ENCODE measurements around the gene BST2. TPM values are rescaled to one million over a fixed set of nuclear protein-coding genes. Genes with fewer than 3 reads are reported as not detected.
"Not testable (repeated sequence)": the region's sequence is repeated elsewhere in the genome, so short reads cannot be mapped to it uniquely, and the experiment has no call there.

BST2 gene
- total RNA-seq, 4 donors from 2014 or later = 4.1 to 66.8 (median 31.0) TPM

- peaks cover 0 to 14% (median 0%) of the 10 kb centered on the region in 3 donors for H3K4me1 ChIP-seq
- H3K27ac ChIP-seq = peak overlapping the region in 2 of 4 donors; percentile 25 to 52
These were observed 35.3 kb downstream of the BST2 start for GRCh38 chr19:17370026-17370587.

DNA sequence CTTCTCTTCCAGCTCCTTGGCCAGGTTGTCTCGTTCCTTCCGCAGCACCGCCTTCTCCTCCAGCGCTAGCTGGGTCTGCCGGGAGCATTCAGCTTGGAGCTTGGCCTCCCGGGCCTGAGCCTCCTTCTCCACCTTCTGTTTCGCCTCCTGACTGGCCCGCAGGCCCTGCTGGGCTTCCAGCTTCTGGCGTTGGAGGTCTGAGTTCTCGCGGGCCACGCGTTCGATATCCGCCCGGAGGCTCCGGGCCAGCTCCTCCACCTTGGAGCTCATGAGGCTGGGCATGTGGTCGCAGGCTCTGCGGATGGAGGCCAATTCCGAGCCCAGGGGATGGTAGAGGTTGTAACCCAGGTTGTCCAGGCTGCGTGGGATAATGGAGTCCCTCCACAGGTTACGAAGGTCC, 40.1 kb downstream of the BST2 start:
- no peaks in the 10 kb centered on the region for H3K9me3 ChIP-seq
- H3K36me3 ChIP-seq = no peaks in the 10 kb centered on the region
- WGBS, 2 donors = 90 to 97% methylated on average over 11 to 12 of the region's 22 CpGs
- H3K27me3 ChIP-seq = peaks cover 0 to 6% (median 0%) of the 10 kb centered on the region in 4 donors
- H3K4me3 ChIP-seq = no peak overlapping the region
- no peak for DNase-seq
- no peak overlapping the region for H3K27ac ChIP-seq
- intact Hi-C loops (cut with DNase I) = no loop called here
- no peak for TF ChIP-seq POLR2A (IDR thresholded peaks at IDR 0.05)
- TF ChIP-seq CTCF (IDR thresholded peaks at IDR 0.05) = no peak
- peaks cover 0 to 12% (median 0%) of the 10 kb centered on the region in 3 donors for H3K4me1 ChIP-seq

More at GRCh38 chr19:17370026-17370587, 35.3 kb downstream of the BST2 start:
- Histone ChIP-seq H3K36me3 (no peaks in the 10 kb centered on the region), H3K27me3 (peaks cover 0 to 6% (median 0%) of the 10 kb centered on the region in 4 donors), H3K9me3 (no peaks in the 10 kb centered on the region), H3K4me3 (no peak overlapping the region)
- TF ChIP-seq POLR2A (IDR thresholded peaks at IDR 0.05) = no peak
- no peak for TF ChIP-seq CTCF (IDR thresholded peaks at IDR 0.05)
- intact Hi-C loops (cut with DNase I) = no loop called here
- DNase-seq = no peak
- WGBS, 2 donors = 14 to 21% methylated on average over 8 of the region's 8 CpGs

DNA sequence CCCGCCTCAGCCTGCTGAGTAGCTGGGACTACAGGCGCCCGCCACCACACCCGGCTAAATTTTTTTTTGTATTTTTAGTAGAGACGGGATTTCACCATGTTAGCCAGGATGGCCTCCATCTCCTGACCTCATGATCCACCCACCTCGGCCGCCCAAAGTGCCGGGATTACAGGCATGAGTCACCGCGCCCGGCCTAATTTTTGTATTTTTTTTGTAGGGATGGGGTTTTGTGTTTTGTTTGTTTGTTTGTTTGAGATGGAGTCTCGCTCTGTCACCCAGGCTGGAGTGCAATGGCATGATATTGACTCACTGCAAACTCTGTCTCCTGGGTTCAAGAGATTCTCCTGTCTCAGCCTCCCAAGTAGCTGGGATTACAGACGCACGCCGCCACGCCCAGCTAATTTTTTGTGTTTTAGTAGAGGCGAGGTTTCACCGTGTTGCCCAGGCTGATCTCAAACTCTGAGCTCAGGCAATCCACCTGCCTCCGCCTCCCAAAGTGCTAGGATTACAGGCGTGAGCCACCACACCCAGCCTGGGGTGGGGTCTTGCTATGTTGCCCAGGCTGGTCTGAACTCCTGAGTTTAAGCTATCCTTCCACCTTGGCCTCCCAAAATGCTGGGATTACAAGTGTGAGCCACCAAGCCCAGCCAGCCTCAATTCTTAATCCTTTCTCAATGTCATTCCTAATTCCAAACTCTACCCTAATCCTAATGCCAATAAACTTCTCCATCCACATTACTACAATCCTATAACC, 41.4 kb downstream of the BST2 start:
- H3K4me1 ChIP-seq; H3K9me3 ChIP-seq; H3K27me3 ChIP-seq; H3K27ac ChIP-seq; intact Hi-C loops (cut with DNase I); DNase-seq; H3K36me3 ChIP-seq; H3K4me3 ChIP-seq: not testable (repeated sequence)
- WGBS, 2 donors = 73 to 81% methylated on average over 16 to 20 of the region's 20 CpGs

DNA sequence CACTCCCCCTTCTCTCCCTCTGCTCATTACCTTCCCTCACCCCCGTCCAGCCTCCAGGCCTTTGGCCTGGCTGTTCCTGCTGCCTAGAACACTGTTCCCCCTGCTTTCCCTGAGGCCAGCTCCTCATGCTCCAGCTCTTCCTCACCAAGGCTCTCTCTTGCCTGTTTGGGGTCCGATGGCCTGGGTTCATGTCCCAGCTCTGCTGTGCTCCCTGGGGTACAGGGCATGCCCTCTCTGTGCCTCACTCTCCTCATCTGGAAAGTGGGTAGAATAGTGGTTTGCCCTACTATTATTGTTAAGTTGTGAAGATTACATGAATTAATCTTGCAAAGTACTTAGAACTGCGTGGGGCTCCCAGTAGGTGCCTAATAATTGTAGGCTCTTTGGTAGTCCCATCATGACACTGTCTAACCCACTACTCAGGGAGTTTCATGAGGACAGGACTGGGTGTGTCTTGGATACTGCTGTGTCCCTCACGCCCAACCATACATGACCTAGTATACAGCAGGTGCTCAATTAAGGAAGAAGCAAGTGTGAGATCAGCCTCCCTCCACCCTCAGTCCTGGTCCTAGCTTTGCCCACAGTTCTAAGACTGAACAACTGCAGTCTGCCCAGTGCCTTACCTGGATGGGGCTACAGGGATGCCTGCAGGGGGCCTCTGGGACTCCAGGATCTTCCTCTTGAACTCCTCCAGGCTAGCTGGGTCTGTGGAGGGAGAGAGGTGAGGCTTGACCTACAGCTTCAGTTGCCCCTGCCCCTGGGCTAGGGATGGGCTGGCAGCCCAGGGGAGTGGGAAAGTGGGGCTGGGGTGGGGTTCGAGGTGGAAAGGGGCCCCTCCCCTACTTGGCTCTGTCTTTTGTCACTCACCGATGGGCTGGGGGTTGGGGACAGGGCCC, 45.3 kb downstream of the BST2 start:
- Histone ChIP-seq H3K4me1 (no peaks in the 10 kb centered on the region), H3K27me3 (no peaks in the 10 kb centered on the region), H3K27ac (no peak overlapping the region), H3K4me3 (no peak overlapping the region), H3K9me3 (no peaks in the 10 kb centered on the region), H3K36me3 (no peaks in the 10 kb centered on the region)
- DNase-seq = no peak
- TF ChIP-seq CTCF (IDR thresholded peaks at IDR 0.05) = no peak
- TF ChIP-seq POLR2A (IDR thresholded peaks at IDR 0.05) = no peak
- intact Hi-C loops (cut with DNase I) = no loop called here
- WGBS, 2 donors = 72 to 94% methylated on average over 5 to 6 of the region's 6 CpGs

DNA sequence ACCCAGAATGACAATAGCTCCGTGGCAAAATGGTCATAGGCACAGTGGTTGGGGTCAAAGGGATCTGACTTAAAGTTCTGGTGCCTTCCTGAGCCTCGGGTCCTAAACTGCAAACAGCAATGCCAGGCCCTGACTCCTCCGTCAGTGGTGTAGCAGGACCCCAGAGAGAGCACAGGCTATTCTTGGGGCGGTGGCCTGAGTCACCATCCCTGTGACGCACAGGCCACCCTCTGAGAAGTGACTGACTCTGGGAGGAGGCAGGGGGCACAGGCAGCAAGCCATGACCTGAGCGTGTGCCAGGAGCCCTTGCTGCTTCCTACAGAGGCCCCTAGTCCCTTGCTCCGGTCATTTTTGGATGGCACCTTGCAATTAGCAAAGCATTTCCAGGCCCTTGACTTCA, 47.0 kb downstream of the BST2 start:
- Histone ChIP-seq H3K4me1 (no peaks in the 10 kb centered on the region), H3K27me3 (no peaks in the 10 kb centered on the region), H3K4me3 (no peak overlapping the region), H3K27ac (peak overlapping the region in 2 of 4 donors; percentile 38 to 52), H3K9me3 (no peaks in the 10 kb centered on the region), H3K36me3 (no peaks in the 10 kb centered on the region)
- intact Hi-C loops (cut with DNase I) = no loop called here
- no peak for DNase-seq
- 69 to 76% methylated on average over 2 to 7 of the region's 7 CpGs for WGBS, 2 donors
- TF ChIP-seq CTCF (IDR thresholded peaks at IDR 0.05) = no peak
- TF ChIP-seq POLR2A (IDR thresholded peaks at IDR 0.05) = no peak
